Measurements from ENCODE around the gene C1QL2. TPM values are rescaled to one million over a fixed set of nuclear protein-coding genes. Genes with fewer than 3 reads are reported as not detected.

The C1QL2 gene
- total and polyA plus RNA-seq, 12 donors: 0.03 TPM; not detected in 11

- ATAC-seq (no peak), DNase-seq (peak in 1 of 2 donors; percentile 17)
- H3K27ac ChIP-seq: no peak overlapping the region
- no peaks in the 10 kb centered on the region for H3K9me3 ChIP-seq
- H3K4me3 ChIP-seq: no peak overlapping the region
- 5 to 6% methylated on average over 13 of the region's 13 CpGs for WGBS, 2 donors
- H3K4me1 ChIP-seq: no peaks in the 10 kb centered on the region
- H3K36me3 ChIP-seq: no peaks in the 10 kb centered on the region
- TF ChIP-seq CTCF (IDR thresholded peaks at IDR 0.05): peak in 7 of 9 donors; percentile 34 to 60 (median 42)
- H3K27me3 ChIP-seq: peaks cover 0 to 82% (median 58%) of the 10 kb centered on the region in 7 donors
- intact Hi-C loops (cut with DNase I): no loop called here
These were observed 31.9 kb downstream of the C1QL2 start for GRCh38 chr2:119126650-119127049.

GRCh38 chr2:119123389-119123788 lies 35.2 kb downstream of the C1QL2 start:
- Histone ChIP-seq H3K9me3 (no peaks in the 10 kb centered on the region), H3K27me3 (peaks cover 0 to 84% (median 52%) of the 10 kb centered on the region in 7 donors), H3K4me1 (no peaks in the 10 kb centered on the region), H3K36me3 (no peaks in the 10 kb centered on the region), H3K27ac (no peak overlapping the region), H3K4me3 (no peak overlapping the region)
- TF ChIP-seq CTCF (IDR thresholded peaks at IDR 0.05): no peak
- DNase-seq: no peak
- ATAC-seq: no peak
- intact Hi-C loops (cut with DNase I): no loop called here
- 42 to 44% methylated on average over 12 of the region's 12 CpGs for WGBS, 2 donors

GRCh38 chr2:119122663-119123062 lies 35.9 kb downstream of the C1QL2 start:
- no peak for TF ChIP-seq CTCF (IDR thresholded peaks at IDR 0.05)
- ATAC-seq (no peak), DNase-seq (no peak)
- intact Hi-C loops (cut with DNase I): no loop called here
- Histone ChIP-seq H3K9me3 (no peaks in the 10 kb centered on the region), H3K4me1 (no peaks in the 10 kb centered on the region), H3K27ac (no peak overlapping the region), H3K27me3 (peaks cover 0 to 82% (median 57%) of the 10 kb centered on the region in 7 donors), H3K4me3 (no peak overlapping the region), H3K36me3 (no peaks in the 10 kb centered on the region)
- 79% methylated on average over 5 of the region's 5 CpGs for WGBS, 2 donors

GRCh38 chr2:119119999-119120756 lies 38.4 kb downstream of the C1QL2 start:
- Histone ChIP-seq H3K4me3 (no peak overlapping the region), H3K36me3 (no peaks in the 10 kb centered on the region), H3K9me3 (no peaks in the 10 kb centered on the region), H3K27me3 (peaks cover 0 to 74% (median 48%) of the 10 kb centered on the region in 7 donors), H3K27ac (no peak overlapping the region), H3K4me1 (no peaks in the 10 kb centered on the region)
- 32 to 37% methylated on average over 15 of the region's 15 CpGs for WGBS, 2 donors
- intact Hi-C loops (cut with DNase I): no loop called here
- ATAC-seq: no peak
- no peak for TF ChIP-seq CTCF (IDR thresholded peaks at IDR 0.05)
- no peak for DNase-seq
